K562 (cell line): ENCODE measurements around the gene MPRIP. TPM values are rescaled to one million over a fixed set of nuclear protein-coding genes. Genes with fewer than 3 reads are reported as not detected.
A peak's percentile ranks its signal among the peaks of the same experiment; 100 is the strongest.

Source experiments
- E2F6 ChIP-seq, 2 experiments: IDR thresholded peaks; 2 replicates each; pipeline ENCODE4 v1.6.1; 2011; ENCODE audit warnings: borderline replicate concordance in 1 of 2, control low read depth in 1 of 2, low read depth in 1 of 2, low read length in 1 of 2, mild to moderate bottlenecking in 1 of 2, mixed read lengths in 1 of 2, moderate library complexity in 1 of 2; ENCODE audit not compliant: insufficient read depth in 1 of 2, insufficient read length in 1 of 2, poor library complexity in 1 of 2, severe bottlenecking in 1 of 2; ENCODE audit errors: extremely low read depth in 1 of 2
- MGA ChIP-seq: fragments of 450-650 bp; IDR thresholded peaks from 2 replicates; pipeline ENCODE4 v1.6.1; 2016; ENCODE audit warnings: mild to moderate bottlenecking, moderate library complexity
- MYC ChIP-seq, 2 experiments: fragments of 250-450 bp in 1 of 2; sonication (Bioruptor Pico) in 1 of 2; IDR thresholded peaks; 2 replicates each; pipeline versions ENCODE4 v1.5.1 to v1.6.1; 2012 to 2021; ENCODE audit warnings: low read depth in 2 of 2, borderline replicate concordance in 1 of 2, improper control_type of control experiment in 1 of 2, low read length in 1 of 2, mild to moderate bottlenecking in 1 of 2, moderate library complexity in 1 of 2
- NR4A1 ChIP-seq, 2 experiments: fragments of 250-450 bp in 1 of 2; fragments of 450-650 bp in 1 of 2; sonication (Bioruptor Pico) in 1 of 2; IDR thresholded peaks; 2 replicates each; pipeline versions ENCODE4 v1.4.0 to v1.6.1; 2016 to 2020; ENCODE audit warnings: mild to moderate bottlenecking in 2 of 2, missing compliant biosample characterization in 1 of 2, missing genetic modification characterization in 1 of 2, moderate library complexity in 1 of 2
- polyA plus RNA-seq, 8 experiments: library from polyadenylated mRNA; depleted of rRNA in 4 of 8; stranded (reverse) in 5 of 8; unstranded in 3 of 8; fragments of >200 nt; fragmentation: Nextera tagmentation in 2 of 8; fragmentation: Illumina TruSeq in 1 of 8; extraction: Ambion mirVana in 2 of 8; extraction: Trizol in 1 of 8; gene quantifications; 2 replicates each; pipeline versions ENCODE4 v1.2.1 to v1.2.3, GENCODE V29; 2011 to 2014; ENCODE audit warnings: inconsistent platforms in 1 of 8, missing spikeins in 1 of 8
- total RNA-seq, 7 experiments: library from RNA; depleted of rRNA in 6 of 7; stranded (reverse); fragments of >200 nt in 6 of 7; fragmentation: Illumina TruSeq in 2 of 7; extraction: Trizol in 2 of 7; gene quantifications; 2 replicates each; pipeline versions ENCODE4 v1.2.1 to v1.2.3, GENCODE V29; 2011 to 2021; ENCODE audit warnings: low replicate concordance in 1 of 7

MPRIP gene
- total and polyA plus RNA-seq, 9 of the 15 experiments (the other 6 are each of a cell fraction or from before 2014, with no cell fraction given), result 10.0 to 72.6 (median 30.1) TPM

- TF ChIP-seq MGA (peak; percentile 25; the same call in 1 of the 2 replicates), NR4A1 (CRISPR knock-in tag; IDR thresholded peaks at IDR 0.05) (no peak), NR4A1 (tag; IDR thresholded peaks at IDR 0.05) (no peak), MYC (IDR thresholded peaks at IDR 0.05; ENCODE audit: low read depth, low read length) (peak; percentile 43; the same call in 1 of the 2 replicates), MYC (CRISPR knock-in tag; IDR thresholded peaks at IDR 0.05; ENCODE audit: borderline replicate concordance, low read depth) (no peak), E2F6 (IDR thresholded peaks at IDR 0.05; ENCODE audit: borderline replicate concordance in 1 of 2, extremely low read depth in 1 of 2, insufficient read depth in 1 of 2, insufficient read length in 1 of 2, low read depth in 1 of 2, low read length in 1 of 2, poor library complexity in 1 of 2, severe bottlenecking in 1 of 2) (peak in 1 of 2 experiments; percentile 20)
Observed at GRCh38 chr17:17204635-17205231, 162.5 kb downstream of the MPRIP start (continued).
